Keratinocyte (primary cell): ENCODE measurements around the gene CLSTN2. TPM values are rescaled to one million over a fixed set of nuclear protein-coding genes. Genes with fewer than 3 reads are reported as not detected.

Experiments used
- DNase-seq: peaks from one replicate; pipeline ENCODE4 v3.0.0-alpha.2; 2011; ENCODE audit warnings: low read depth, missing footprints, low spot score
- FAIRE-seq: peaks from 2 replicates; lab custom pipeline; 2011; peaks lifted over from hg19 to GRCh38; lab: Jason Lieb, UNC
- H2AFZ ChIP-seq: 2 replicates; pipeline ENCODE4 v1.6.0; 2012; ENCODE audit warnings: low read length, control low read depth, inconsistent platforms; ENCODE audit not compliant: control insufficient read depth
- H3K27ac ChIP-seq: 2 replicates; pipeline ENCODE4 v1.5.1; 2011; ENCODE audit warnings: low read length; ENCODE audit not compliant: control insufficient read depth, insufficient read depth
- H3K27me3 ChIP-seq: 3 replicates; pipeline ENCODE4 v1.6.0; 2011; ENCODE audit warnings: low read length; ENCODE audit not compliant: control insufficient read depth, insufficient read depth; ENCODE audit errors: extremely low read depth
- H3K36me3 ChIP-seq, 2 experiments: 2 replicates in 1 of 2; 3 replicates in 1 of 2; pipeline ENCODE4 v1.5.1; 2011; ENCODE audit warnings: low read length in 2 of 2, mild to moderate bottlenecking in 1 of 2; ENCODE audit not compliant: control insufficient read depth in 2 of 2, insufficient read depth in 2 of 2; ENCODE audit errors: extremely low read depth in 1 of 2
- H3K4me1 ChIP-seq: 3 replicates; pipeline ENCODE4 v1.5.1; 2011; ENCODE audit warnings: low read length; ENCODE audit not compliant: control insufficient read depth, insufficient read depth; ENCODE audit errors: extremely low read depth
- H3K4me2 ChIP-seq: 3 replicates; pipeline ENCODE4 v1.6.0; 2011; ENCODE audit warnings: low read depth, low read length; ENCODE audit not compliant: control insufficient read depth, insufficient read depth; ENCODE audit errors: extremely low read depth
- H3K4me3 ChIP-seq, 3 experiments: fragments of 200-600 bp in 1 of 3; sonication (generic) in 1 of 3; 2 replicates in 2 of 3; 3 replicates in 1 of 3; pipeline ENCODE4 v1.5.1; 2011 to 2016; ENCODE audit warnings: low read length in 3 of 3, mild to moderate bottlenecking in 3 of 3, control low read depth in 2 of 3, inconsistent platforms in 1 of 3, low read depth in 1 of 3, mixed read lengths in 1 of 3, mixed run types in 1 of 3, moderate library complexity in 1 of 3; ENCODE audit not compliant: control insufficient read depth in 2 of 3, insufficient read depth in 2 of 3; ENCODE audit errors: extremely low read depth in 1 of 3
- H3K79me2 ChIP-seq: 2 replicates; pipeline ENCODE4 v1.6.0; 2012; ENCODE audit warnings: low read length; ENCODE audit not compliant: control insufficient read depth, insufficient read depth
- H3K9ac ChIP-seq: 3 replicates; pipeline ENCODE4 v1.6.0; 2011; ENCODE audit warnings: low read length; ENCODE audit not compliant: control insufficient read depth, insufficient read depth; ENCODE audit errors: extremely low read depth
- H3K9me1 ChIP-seq: 3 replicates; pipeline ENCODE4 v1.6.0; 2011; ENCODE audit warnings: low read length; ENCODE audit not compliant: control insufficient read depth, insufficient read depth; ENCODE audit errors: extremely low read depth
- H3K9me3 ChIP-seq: 2 replicates; pipeline ENCODE4 v1.5.1; 2012; ENCODE audit warnings: low read depth, low read length; ENCODE audit not compliant: control insufficient read depth
- H4K20me1 ChIP-seq: 3 replicates; pipeline ENCODE4 v1.6.0; 2011; ENCODE audit warnings: low read length; ENCODE audit not compliant: control insufficient read depth, insufficient read depth; ENCODE audit errors: extremely low read depth
- CTCF ChIP-seq, 3 experiments: IDR thresholded peaks in 1 of 3; conservative IDR thresholded peaks in 1 of 3; optimal IDR thresholded peaks in 1 of 3; 2 replicates in 2 of 3; 3 replicates in 1 of 3; pipeline versions ENCODE3 to v1.5.1; 2011; ENCODE audit warnings: low read length in 3 of 3, mild to moderate bottlenecking in 3 of 3, moderate library complexity in 2 of 3, control low read depth in 1 of 3, inconsistent platforms in 1 of 3; ENCODE audit not compliant: insufficient read depth in 2 of 3; ENCODE audit errors: extremely low read depth in 1 of 3
- EZH2 ChIP-seq: IDR thresholded peaks from one replicate; pipeline ENCODE4 v1.6.1; 2012; ENCODE audit warnings: inconsistent platforms, mild to moderate bottlenecking, low read length, moderate library complexity
- dilution Hi-C: fragments of 300-500 bp; cut with MboI; formaldehyde crosslinking; loops from one replicate; pipeline ENCODE4 v1.7.0; 2020; ENCODE audit warnings: low sequenced_read_pairs; ENCODE audit not compliant: extremely low pct_ligation_motif_present
- polyA plus RNA-seq, 5 experiments: library from polyadenylated mRNA; depleted of rRNA in 3 of 5; stranded (reverse) in 3 of 5; stranded (forward) in 1 of 5; unstranded in 1 of 5; fragments of >200 nt; gene quantifications; 1 replicate in 1 of 5; 2 replicates in 3 of 5; 3 replicates in 1 of 5; pipeline versions ENCODE4 v1.2.1 to v1.2.3, GENCODE V29; 2011 to 2012; ENCODE audit warnings: missing spikeins in 2 of 5, low read depth in 1 of 5, low replicate concordance in 1 of 5

Gene CLSTN2
- polyA plus RNA-seq, 1 donor (not counting 4 experiments of a cell fraction or from before 2014, with no cell fraction given), result 0.09 TPM

- DNase-seq, result no peak
- no peaks in the 10 kb centered on the region for H3K9me1 ChIP-seq
- no peaks in the 10 kb centered on the region for H4K20me1 ChIP-seq
- no peaks in the 10 kb centered on the region for H3K9me3 ChIP-seq
- H3K4me1 ChIP-seq, result peaks cover 11% of the 10 kb centered on the region
- no peak overlapping the region for H2AFZ ChIP-seq
- H3K36me3 ChIP-seq, result no peaks in the 10 kb centered on the region
- H3K27me3 ChIP-seq, result no peaks in the 10 kb centered on the region
- no peak overlapping the region for H3K27ac ChIP-seq
- H3K4me2 ChIP-seq, result no peak overlapping the region
- no peak for FAIRE-seq
- no peak overlapping the region for H3K9ac ChIP-seq
- H3K79me2 ChIP-seq, result no peaks in the 10 kb centered on the region
- dilution Hi-C loops, result no loop called here
- no peak overlapping the region for H3K4me3 ChIP-seq
- TF ChIP-seq EZH2 (no peak), CTCF (optimal IDR thresholded peaks at IDR 0.05 in 1 of 3, IDR thresholded peaks at IDR 0.05 in 1 of 3, conservative IDR thresholded peaks at IDR 0.05 in 1 of 3; ENCODE audit: extremely low read depth in 1 of 3, insufficient read depth in 2 of 3, low read length in 3 of 3) (peak in 1 of 3 experiments; percentile 9)
These were observed 611.7 kb downstream of the CLSTN2 start for GRCh38 chr3:140546649-140547048.

- H3K9ac ChIP-seq, result no peak overlapping the region
- no peaks in the 10 kb centered on the region for H4K20me1 ChIP-seq
- no peaks in the 10 kb centered on the region for H3K36me3 ChIP-seq
- H3K27ac ChIP-seq, result no peak overlapping the region
- no peaks in the 10 kb centered on the region for H3K27me3 ChIP-seq
- no peaks in the 10 kb centered on the region for H3K9me3 ChIP-seq
- H2AFZ ChIP-seq, result no peak overlapping the region
- H3K9me1 ChIP-seq, result no peaks in the 10 kb centered on the region
- DNase-seq (no peak), FAIRE-seq (peak; percentile 41)
- H3K79me2 ChIP-seq, result no peaks in the 10 kb centered on the region
- dilution Hi-C loops, result no loop called here
- TF ChIP-seq EZH2, result no peak
- TF ChIP-seq CTCF (optimal IDR thresholded peaks at IDR 0.05 in 1 of 3, IDR thresholded peaks at IDR 0.05 in 1 of 3, conservative IDR thresholded peaks at IDR 0.05 in 1 of 3; ENCODE audit: extremely low read depth in 1 of 3, insufficient read depth in 2 of 3, low read length in 3 of 3), result peak in 2 of 3 experiments; percentile 52 to 53
- H3K4me2 ChIP-seq, result no peak overlapping the region
- peaks cover 9% of the 10 kb centered on the region for H3K4me1 ChIP-seq
- H3K4me3 ChIP-seq, result no peak overlapping the region
These were observed 617.4 kb downstream of the CLSTN2 start for GRCh38 chr3:140552403-140552802.
